ENCODE measurements around the gene DBH.

Gene DBH

GRCh38 chr9:133679056-133679455 lies 42.9 kb downstream of the DBH start:
- TF ChIP-seq FOXM1 (IDR thresholded peaks at IDR 0.05; ENCODE audit: borderline replicate concordance, low read depth): no peak
- TF ChIP-seq NFIC (IDR thresholded peaks at IDR 0.05): no peak
- TF ChIP-seq USF1 (IDR thresholded peaks at IDR 0.05): no peak
- no peak for TF ChIP-seq CEBPB (IDR thresholded peaks at IDR 0.05)

GRCh38 chr9:133679466-133680061 lies 43.4 kb downstream of the DBH start:
- TF ChIP-seq FOXM1 (IDR thresholded peaks at IDR 0.05; ENCODE audit: borderline replicate concordance, low read depth): no peak
- TF ChIP-seq TCF12 (IDR thresholded peaks at IDR 0.05; ENCODE audit: low read depth): no peak
- TF ChIP-seq TAF1 (IDR thresholded peaks at IDR 0.05; ENCODE audit: low read depth): no peak
- no peak for TF ChIP-seq CREB1 (IDR thresholded peaks at IDR 0.05; ENCODE audit: low read depth)
- TF ChIP-seq NFIC (IDR thresholded peaks at IDR 0.05): no peak
- TF ChIP-seq USF1 (IDR thresholded peaks at IDR 0.05): no peak
- no peak for TF ChIP-seq MAX (IDR thresholded peaks at IDR 0.05)
- TF ChIP-seq YY1 (IDR thresholded peaks at IDR 0.05; ENCODE audit: low read depth): no peak
- TF ChIP-seq CEBPB (IDR thresholded peaks at IDR 0.05): no peak
- TF ChIP-seq EGR1 (IDR thresholded peaks at IDR 0.05): no peak

- no peak for TF ChIP-seq TCF12 (IDR thresholded peaks at IDR 0.05; ENCODE audit: low read depth)
Measured at GRCh38 chr9:133680250-133680975, 44.2 kb downstream of the DBH start.

- TF ChIP-seq TAF1 (IDR thresholded peaks at IDR 0.05; ENCODE audit: low read depth) (no peak), FOXM1 (IDR thresholded peaks at IDR 0.05; ENCODE audit: borderline replicate concordance, low read depth) (no peak), CREB1 (IDR thresholded peaks at IDR 0.05; ENCODE audit: low read depth) (no peak), EGR1 (IDR thresholded peaks at IDR 0.05) (no peak), TCF12 (IDR thresholded peaks at IDR 0.05; ENCODE audit: low read depth) (no peak), CEBPB (IDR thresholded peaks at IDR 0.05) (no peak), YY1 (IDR thresholded peaks at IDR 0.05; ENCODE audit: low read depth) (no peak), TEAD4 (IDR thresholded peaks at IDR 0.05) (no peak)
Measured at GRCh38 chr9:133680976-133681657, 45.0 kb downstream of the DBH start.

GRCh38 chr9:133681658-133682306 lies 45.6 kb downstream of the DBH start:
- TF ChIP-seq ZBTB7A (IDR thresholded peaks at IDR 0.05; ENCODE audit: low read depth) (no peak), YY1 (IDR thresholded peaks at IDR 0.05; ENCODE audit: low read depth) (no peak), REST (IDR thresholded peaks at IDR 0.05; ENCODE audit: low read depth) (no peak), USF1 (IDR thresholded peaks at IDR 0.05) (no peak), MAX (IDR thresholded peaks at IDR 0.05) (no peak), FOXM1 (IDR thresholded peaks at IDR 0.05; ENCODE audit: borderline replicate concordance, low read depth) (no peak), TAF1 (IDR thresholded peaks at IDR 0.05; ENCODE audit: low read depth) (no peak), CREB1 (IDR thresholded peaks at IDR 0.05; ENCODE audit: low read depth) (no peak), EP300 (IDR thresholded peaks at IDR 0.05; ENCODE audit: borderline replicate concordance) (no peak), CEBPB (IDR thresholded peaks at IDR 0.05) (no peak)

- TF ChIP-seq TCF12 (IDR thresholded peaks at IDR 0.05; ENCODE audit: low read depth) (no peak), MAX (IDR thresholded peaks at IDR 0.05) (no peak), USF1 (IDR thresholded peaks at IDR 0.05) (no peak), RAD21 (IDR thresholded peaks at IDR 0.05; ENCODE audit: low read depth) (no peak), EP300 (IDR thresholded peaks at IDR 0.05; ENCODE audit: borderline replicate concordance) (no peak), ZBTB7A (IDR thresholded peaks at IDR 0.05; ENCODE audit: low read depth) (no peak), TAF1 (IDR thresholded peaks at IDR 0.05; ENCODE audit: low read depth) (no peak), CEBPB (IDR thresholded peaks at IDR 0.05) (no peak), TEAD4 (IDR thresholded peaks at IDR 0.05) (no peak), EGR1 (IDR thresholded peaks at IDR 0.05) (no peak), NFIC (IDR thresholded peaks at IDR 0.05) (no peak), YY1 (IDR thresholded peaks at IDR 0.05; ENCODE audit: low read depth) (no peak), REST (IDR thresholded peaks at IDR 0.05; ENCODE audit: low read depth) (no peak), FOXM1 (IDR thresholded peaks at IDR 0.05; ENCODE audit: borderline replicate concordance, low read depth) (no peak), CREB1 (IDR thresholded peaks at IDR 0.05; ENCODE audit: low read depth) (no peak)
Measured at GRCh38 chr9:133682818-133683585, 46.8 kb downstream of the DBH start.

Measured in Ishikawa (cell line).